ENCODE data around the gene FUOM.
"Not testable (repeated sequence)": the region's sequence is repeated elsewhere in the genome, so short reads cannot be mapped to it uniquely, and the experiment has no call there.

The FUOM gene

DNA sequence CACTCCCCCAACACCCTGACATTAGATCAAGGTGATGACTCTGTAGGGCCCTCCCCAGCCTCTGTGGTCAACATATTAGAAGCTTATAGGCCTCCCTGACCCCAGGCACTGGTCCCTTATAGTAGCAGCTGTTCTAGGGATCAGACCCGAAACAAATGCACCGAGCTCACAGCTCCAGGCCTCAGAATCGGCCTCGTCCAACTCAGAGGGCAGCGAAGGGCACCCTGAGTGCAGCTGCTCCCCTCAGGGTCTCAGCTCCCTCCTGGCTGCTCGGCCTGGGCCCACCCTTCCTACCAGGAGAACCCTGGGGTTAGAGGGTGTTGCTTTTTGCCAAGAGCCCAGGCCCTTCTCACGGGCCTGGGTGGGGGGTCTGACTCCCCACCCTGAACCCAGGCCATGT is 10.3 kb upstream of the FUOM start:
- no peak for DNase-seq (ENCODE audit: low read depth in 2 of 2)

DNA sequence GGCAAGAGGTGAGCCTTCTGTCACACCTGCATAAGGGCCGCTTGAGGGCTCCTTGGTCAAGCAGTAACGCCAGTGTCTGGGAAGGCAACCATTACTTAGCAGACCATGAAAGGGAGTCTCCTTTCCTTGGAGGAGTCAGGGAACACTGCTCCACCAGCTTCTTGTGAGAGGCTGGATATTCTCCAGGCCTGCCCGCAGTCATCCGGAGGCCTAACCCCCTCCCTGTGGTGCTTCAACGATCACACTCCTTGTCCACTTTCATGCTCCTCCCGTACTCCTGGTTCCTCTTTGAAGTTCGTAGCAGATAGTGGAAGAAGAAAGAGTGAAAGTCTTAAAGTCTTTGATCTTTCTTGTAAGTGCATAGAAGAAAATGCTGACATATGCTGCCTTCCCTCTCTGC is 9.6 kb upstream of the FUOM start:
- DNase-seq (ENCODE audit: low read depth in 2 of 2), result not testable (repeated sequence)

DNA sequence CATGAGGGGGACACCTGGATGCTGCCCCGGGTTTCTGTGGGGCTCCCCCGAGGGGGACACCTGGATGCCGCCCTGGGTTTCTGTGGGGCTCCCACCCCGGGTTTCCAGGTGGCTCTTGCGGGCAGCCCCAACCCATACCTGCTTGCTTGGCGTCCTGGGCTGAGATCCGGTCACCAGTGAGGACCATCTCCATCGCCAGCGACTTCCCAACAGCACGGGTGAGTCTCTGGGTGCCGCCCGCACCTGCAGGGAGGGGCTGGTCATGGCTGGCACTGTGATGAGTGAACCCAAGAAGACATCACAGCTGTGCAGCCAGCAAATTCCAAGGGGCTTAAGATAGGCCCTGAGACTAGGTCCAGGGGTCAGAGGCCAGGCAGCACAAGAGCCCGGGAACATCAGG is 8.9 kb upstream of the FUOM start:
- no peak for DNase-seq (ENCODE audit: low read depth in 2 of 2)

DNA sequence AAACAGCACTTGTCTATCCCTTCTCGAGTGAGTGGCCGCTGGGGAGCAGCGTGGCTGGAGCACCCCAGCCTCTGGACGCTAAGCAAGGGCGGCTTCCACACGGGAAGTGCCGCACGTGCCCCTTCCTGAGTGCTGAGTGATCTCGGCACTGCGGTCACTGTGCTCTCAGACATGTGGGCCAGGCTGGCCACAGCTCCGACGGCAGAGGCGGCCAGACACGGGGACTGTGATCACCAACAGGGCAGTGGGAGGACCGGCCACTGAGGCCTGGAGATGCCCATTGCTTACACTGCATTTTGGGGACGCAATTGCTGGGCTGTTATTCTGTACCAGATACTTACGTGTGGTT is 8.3 kb upstream of the FUOM start:
- DNase-seq (ENCODE audit: low read depth in 2 of 2), result no peak

DNA sequence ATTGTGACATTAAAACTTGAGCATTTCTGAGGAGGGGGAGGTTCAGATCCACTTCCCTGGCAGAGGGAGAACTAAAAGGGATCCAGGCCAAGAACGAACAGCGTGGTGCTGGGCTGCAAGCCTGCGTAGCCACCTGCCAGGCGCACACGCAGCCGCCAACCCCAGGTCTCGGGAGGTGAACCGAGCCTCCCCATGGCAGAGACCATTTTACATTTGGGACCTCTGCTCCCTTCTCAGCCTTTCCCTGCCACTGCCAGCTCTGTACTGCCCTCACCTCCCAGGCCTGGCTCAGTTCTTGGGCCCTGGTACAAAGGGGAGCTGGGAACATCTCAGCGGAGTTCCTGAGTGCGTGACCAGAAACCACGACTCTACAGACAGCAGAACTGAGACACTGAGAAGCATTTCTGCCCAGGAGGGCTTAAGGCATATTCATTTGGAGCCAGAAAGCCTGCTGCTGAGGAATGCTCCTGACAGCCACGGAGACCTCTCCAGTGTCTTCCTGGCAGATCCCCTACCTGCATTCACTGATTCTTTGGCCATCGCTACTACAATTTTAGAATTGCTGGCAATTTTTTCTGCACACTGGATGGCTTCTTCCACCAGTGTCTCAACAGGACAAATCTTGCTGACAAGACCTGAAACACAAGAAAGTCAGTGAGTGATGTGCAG is 7.8 kb upstream of the FUOM start:
- no peak for DNase-seq (ENCODE audit: low read depth in 2 of 2)

DNA sequence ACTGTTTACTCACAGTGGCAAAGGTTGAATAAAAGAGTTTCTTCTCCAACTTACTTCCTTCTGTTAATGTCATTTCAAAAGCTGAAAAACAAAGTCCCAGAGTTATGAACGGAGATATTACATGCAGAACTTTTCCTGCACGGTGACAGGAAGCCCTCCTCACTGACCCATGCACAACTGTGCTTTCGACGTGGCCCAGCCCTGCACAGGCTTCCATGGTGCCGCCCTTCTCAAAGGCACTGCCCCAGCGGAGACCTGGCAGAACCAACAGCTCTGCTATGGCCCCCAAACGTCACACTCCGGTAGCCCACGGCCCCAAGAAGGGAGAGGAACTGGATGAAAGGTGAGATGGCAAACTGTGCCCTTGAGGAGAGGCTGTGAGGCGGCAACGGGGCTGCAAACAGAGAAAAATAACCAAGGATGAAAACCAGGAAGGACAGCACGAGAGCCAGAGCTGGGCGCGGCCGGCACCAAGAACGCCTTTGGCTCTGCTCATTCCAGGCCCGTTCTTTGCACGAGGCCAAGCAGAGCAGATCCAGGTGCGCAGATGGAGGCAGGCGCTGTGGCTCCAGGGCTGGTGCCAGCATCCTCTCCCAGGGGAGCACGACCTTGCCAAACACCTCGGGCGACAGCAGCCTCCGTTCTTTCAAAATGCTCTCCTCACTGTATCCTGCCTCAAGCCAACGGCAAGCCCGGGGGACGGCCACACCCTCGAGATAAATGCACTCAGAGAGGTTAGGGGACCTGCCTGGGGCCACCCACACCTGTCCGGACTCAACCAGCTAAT is 7.0 kb upstream of the FUOM start:
- no peak for DNase-seq (ENCODE audit: low read depth in 2 of 2)

DNA sequence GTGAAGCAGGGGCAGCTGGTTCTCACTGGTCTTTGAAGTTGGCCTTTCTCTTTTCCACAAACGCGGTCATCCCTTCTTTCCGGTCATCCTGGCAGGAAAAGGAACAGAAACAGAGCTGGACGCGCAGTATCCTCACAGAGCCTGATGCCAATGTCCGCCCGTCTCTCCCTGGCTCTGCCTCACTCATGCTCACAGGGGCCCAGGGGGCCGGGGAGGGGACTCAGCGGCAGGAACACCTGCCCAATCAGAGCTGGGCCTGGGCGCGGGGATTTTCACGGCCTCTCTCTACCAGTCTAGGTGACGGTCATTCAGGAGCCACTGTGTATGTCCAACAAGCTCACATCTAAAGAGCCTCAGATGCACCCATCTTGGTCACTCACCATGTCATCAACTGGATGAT is 5.0 kb upstream of the FUOM start:
- DNase-seq (ENCODE audit: low read depth in 2 of 2), result no peak

DNA sequence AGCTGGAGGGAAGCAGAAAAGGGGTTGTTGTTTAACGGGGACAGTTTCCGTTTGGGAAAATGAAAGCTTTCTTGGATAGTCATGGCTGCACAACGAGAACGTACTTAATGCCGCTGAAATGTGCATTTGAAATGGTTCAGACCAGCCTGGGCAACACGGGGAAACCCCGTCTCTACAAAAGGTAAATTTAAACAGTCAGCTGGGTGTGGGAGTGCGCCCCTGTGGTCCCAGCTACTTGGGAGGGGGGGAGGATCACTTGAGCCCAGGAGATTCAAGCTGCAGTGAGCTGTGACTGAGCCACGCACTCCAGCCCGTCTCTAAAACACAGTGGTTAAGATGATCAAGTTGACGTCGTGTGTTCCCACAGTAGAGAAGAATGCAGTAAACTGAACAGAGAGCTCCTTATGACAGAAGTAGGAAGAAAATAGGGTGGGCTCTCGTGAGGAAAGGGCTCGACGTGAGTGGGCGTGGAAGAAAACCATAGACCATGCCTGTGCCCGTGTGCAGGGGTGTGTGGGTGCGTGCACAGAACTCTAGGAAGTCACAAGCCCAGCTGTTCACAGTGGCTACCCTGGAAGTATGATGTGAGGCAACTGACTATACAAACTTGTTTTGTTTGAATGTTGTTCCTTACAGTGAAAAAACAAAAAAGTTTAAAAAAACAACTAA is 4.1 kb upstream of the FUOM start:
- no peak for DNase-seq (ENCODE audit: low read depth in 2 of 2)

DNA sequence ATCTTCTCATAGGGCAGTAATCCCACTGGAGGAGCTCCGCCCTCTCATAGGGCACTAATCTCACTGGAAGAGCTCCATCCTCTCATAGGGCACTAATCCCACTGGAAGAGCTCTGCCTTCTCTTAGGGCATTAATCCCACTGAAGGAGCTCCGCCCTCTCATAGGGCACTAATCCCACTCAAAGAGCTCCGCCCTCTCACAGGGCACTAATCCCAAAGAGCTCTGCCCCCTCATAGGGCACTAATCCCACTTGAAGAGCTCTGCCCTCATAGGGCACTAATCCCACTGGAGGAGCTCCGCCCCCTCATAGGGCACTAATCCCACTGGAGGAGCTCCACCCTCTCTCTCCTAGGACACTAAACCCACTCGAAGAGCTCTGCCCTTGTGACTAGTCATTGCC is 3.4 kb upstream of the FUOM start:
- DNase-seq (ENCODE audit: low read depth in 2 of 2), result no peak

DNA sequence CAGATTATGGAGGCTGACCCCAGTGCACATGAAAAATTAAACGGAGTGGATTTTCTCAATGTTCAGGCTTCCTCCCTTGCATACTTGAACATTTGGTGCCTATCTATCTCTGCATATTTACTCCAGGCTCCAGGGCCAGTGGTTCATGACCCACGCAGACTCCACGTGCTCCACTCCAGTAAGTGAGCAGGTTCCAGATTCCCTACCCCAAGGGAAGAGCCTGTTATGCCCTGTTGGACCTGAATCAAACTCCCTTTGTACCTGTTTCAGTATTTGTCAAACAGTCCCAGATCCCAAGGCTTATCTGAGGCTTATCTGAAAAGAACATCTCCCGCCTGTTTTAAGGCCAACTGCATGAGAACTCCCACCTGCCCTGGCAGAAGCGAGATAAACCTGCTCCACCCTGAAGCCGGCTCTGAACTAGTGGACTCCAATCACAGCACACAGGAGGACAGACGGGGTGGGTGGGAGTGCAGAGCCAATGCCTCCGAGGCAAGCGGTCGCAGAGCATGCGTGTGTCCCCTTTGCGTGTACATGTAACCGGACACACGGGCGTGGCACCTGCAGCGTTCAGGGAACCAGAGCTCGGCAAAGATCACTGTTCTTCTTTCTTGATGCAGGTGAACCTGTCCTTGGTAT is 2.3 kb upstream of the FUOM start:
- no peak for DNase-seq (ENCODE audit: low read depth in 2 of 2)

DNA sequence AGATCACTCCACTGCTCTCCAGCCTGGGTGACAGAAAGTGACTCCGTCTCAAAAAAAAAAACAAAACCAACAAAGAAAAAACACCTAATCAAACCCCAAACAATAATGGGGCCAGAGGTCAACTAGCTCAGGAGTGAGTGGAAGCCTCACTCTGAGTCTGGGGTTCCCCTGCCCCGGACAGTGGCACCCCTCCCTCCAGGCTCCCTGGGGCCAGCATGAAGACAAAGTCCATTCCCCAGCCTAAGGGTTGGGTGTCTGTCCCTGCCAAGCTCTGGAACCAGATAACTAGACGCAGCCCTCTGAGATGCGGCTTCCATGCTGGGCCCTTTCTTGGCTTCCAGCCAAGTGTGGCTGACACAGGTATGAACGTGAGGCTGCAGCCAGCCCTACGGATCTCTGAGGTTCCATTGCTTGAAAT is 1.7 kb upstream of the FUOM start:
- DNase-seq (ENCODE audit: low read depth in 2 of 2), result no peak

DNA sequence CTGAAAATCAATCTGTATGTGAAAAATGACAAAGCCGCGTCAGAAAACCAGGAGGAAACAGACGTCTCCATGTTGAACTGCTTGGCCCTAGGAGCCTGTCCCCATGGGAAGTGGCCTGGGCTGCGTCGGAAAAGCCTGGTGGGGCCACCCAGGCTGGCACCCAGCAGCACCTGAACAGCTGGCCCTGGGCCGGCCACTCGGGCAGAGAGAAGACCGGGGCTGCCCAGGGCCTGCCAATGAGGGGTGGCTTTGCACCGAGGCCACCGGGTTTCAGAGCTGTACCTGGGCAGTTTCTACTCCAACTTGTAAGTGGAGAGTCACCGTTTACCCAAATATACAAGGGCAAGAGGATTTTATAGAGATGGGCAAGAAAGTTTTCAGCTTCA is 1.1 kb upstream of the FUOM start:
- no peak for DNase-seq (ENCODE audit: low read depth in 2 of 2)

DNA sequence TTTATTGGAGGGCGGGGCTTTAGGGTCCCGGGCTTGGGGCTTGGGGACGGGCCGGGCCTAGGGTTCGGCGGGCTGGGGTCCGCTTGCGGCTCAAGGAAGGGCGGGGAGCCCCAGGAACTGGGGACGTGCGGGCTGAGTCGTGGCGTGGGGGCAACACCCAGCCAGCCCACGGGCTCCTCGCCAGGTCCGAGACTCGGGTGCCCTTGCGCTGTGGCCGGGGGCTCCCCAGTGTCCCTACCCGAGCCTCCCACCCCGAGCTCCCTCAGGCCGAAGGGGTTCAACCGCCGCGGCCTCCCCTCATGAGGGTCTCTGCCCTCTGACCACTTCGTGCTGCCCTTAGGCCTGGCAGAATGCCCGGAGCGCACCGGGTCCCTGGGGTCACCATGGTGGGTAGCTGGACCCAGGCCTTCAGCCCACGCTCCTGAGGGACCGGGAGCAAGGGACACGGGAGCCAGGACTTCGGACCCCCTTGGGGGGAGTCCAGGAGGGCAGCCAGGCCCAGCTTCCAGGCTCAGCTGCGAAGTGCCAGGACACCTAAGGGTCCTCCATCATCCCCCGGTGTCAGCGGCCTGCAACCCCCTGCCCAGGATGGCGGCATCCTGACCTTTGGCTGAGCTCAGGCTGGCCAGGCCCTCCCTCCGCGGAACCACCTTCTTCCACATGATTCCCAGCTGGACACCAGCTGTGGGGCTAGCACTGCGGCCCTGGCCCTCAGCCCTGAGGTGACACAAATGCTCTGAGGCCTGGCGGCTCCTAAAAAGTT is 524 bp upstream of the FUOM start:
- DNase-seq (ENCODE audit: low read depth in 2 of 2), result no peak

DNA sequence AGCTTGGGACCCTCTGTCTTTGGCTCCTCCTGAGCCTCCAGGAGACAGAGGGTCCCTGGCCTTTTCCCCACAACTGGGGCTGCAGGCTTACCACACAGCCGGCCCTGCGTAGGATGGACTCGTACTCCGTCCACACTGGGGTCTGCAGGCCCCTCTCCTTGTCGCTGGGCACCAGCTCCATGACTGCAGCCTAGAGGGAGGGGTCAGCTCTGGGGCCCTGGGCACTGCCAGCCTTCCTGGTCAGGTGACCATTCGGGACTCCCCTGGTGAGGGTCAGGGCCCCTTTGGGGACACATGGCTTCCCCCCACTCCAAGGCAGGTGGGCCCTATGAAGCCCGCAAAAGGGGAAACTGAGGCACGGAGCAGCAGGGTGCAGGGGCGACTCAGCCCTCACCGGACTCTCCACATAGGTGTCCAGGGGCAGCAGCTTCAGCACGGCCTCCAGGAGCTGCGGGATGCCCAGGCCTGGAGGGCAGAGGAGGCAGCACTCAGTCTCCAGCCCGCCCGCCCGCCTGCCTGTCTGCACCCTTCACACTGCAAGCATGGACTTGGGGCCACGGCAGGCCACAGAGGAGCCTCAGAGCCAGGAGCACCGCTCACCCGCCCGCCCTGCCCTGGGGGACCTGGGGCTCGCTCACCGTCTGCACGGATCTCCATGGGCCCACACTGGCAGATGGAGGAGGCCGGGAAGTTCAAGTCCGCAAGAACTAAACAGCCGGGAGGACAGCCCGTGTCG is 1.1 kb downstream of the FUOM start:
- DNase-seq (ENCODE audit: low read depth in 2 of 2), result no peak

DNA sequence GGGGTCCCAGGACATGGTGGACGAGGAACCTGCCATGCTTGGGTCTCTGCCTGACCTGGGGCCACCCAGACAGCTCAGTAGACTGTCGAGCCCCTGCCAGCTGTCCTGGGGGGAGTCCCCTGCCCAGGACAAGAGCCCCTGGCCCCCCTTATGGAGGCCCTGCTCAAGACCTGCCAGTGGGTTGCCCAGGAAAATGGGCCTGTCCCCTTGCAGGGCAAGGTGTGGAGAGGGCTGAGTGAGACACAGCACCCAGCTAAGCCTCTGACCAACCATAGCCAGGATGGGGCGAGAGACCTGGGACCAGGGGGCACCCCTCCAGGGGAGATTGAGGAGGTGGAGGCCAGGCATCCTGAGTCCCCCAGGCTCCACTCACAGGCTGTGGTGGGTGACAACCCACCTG is 1.8 kb downstream of the FUOM start:
- no peak for DNase-seq (ENCODE audit: low read depth in 2 of 2)

DNA sequence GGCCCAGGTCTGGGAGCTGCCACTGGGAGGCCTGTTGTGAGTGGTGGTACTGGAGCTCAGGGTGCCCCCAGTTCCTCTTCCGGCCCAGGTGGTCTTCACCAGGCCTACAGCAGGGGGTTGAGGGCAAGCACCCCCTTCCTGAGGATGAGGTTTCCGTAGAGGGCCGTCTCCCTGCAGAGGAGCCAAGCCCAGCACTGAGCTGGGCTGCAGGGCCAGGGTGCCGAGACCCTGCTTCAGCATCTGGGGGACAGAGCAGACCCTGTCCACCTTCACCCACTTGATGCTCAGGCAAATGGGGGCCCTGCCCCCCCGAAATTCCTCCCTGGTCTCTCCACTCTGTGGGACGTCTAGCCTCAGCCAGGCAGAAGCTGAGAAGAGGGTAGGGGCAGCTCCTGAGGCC is 2.6 kb downstream of the FUOM start:
- no peak for DNase-seq (ENCODE audit: low read depth in 2 of 2)

DNA sequence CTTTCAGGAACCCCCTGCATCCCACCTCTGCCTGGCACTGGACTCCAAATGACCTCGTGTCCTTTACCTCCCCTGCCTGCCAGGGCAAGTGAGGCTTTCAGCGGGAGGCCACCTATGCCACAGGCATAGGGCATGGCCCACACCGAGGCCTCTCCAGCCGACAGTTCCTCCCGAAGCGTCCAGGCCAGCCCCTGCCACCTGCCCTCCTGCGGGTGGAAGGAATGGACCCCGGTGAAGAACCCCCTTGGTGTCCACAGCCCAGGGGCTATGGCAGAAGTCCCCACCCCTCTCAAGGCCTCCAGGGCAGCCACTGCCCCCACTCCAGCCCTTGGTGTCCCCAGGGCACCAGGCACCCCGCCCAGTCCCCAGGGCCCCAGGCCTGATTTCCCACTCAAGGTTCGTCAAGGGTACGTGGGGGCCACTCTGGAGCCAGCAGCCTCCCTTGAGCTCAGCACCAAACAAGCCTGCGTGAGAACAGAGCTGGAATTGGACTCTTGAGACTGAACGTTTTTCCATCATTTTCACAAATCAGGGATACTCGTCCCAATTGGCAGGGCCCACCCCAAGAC is 3.1 kb downstream of the FUOM start:
- no peak for DNase-seq (ENCODE audit: low read depth in 2 of 2)

DNA sequence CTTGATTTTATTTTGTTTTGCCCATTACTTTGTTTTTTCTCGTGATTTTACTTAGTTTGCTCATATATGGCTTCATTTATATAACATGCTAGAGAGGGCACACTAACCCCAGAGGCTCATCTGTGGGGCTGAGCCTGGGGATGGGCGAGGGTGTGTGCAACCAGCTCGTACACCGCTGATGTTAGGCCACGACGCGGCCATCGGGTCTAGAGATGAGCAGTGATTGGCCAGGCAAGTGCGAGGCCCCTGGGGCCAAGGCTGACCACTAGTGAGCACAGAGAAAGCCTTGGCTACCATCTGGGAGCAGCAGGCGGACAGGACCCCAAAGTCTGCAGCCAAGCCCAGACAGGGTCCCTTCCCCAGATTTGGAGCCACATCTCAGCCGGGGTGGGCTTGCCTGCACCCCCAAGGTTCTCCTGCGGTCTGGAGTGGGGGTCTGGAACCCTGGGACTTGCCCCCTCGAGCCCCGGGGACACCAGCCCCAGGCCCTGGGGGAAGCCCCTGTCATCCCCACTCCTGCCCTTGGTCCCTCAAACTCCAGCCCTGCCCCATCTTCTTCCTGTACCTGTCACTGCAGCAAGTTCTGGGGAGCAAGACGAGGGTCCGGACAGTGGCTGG is 3.7 kb downstream of the FUOM start:
- DNase-seq (ENCODE audit: low read depth in 2 of 2), result no peak

DNA sequence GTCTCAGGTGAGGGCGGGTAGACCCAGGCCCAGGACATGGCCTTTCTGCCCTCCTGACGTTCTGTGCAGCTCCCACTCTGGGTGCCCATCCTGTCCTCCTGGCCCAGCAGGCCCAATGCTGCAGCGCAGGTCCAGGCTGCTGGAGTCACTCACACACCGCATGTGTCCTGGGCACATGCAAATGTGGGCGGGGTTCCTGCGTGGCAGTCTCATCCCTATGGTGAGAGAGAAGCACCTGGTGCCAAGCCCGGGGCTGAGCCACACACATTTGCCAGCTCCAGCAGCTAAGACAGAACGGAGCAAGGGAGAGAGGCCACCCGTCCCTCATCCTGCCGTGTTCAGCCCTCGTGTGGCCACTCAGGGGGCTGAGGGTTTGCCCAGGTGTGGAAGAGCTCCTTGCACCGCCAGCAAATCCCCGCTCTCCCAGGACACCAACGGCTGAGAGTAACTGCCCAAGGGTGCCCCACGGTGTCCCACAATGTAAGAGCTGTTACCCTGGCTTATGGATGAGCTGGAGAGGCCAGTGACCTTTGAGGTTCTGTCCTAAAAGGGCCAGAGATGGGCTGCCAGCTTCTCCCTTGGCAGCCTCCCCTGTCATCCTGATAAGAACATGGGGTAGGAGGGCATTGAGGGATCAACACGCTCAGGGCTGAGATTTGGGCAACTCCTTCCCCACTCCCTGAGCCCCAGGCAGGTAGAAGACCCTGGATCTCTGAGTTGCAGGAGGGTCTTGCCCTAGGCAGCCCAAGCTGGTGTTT is 4.4 kb downstream of the FUOM start:
- DNase-seq (ENCODE audit: low read depth in 2 of 2), result no peak

All from stimulated activated CD8-positive, alpha-beta memory T cell treated with anti-CD3 and anti-CD28 coated beads, Interleukin-15, amount 100 ng/mL, for 48 hours (primary cell).